Gastrocnemius medialis (tissue), 4 donors: ENCODE results near the gene CTAGE1. TPM values are rescaled to one million over a fixed set of nuclear protein-coding genes. Genes with fewer than 3 reads are reported as not detected.
"Not testable (repeated sequence)": the region's sequence is repeated elsewhere in the genome, so short reads cannot be mapped to it uniquely, and the experiment has no call there.

Experiments
- ATAC-seq, 2 donors: fragments of 150-250 bp; one replicate each; pipeline ENCODE4 v1.9.1; 2016
- DNase-seq, 2 donors: peaks; one replicate each; pipeline ENCODE4 v3.0.0-alpha.2; 2019
- H3K27ac ChIP-seq, 4 donors: fragments of 200-600 bp; sonication (generic); 1 replicate in 1 of 4; 2 replicates in 3 of 4; pipeline ENCODE4 v1.5.1; 2016 to 2018; ENCODE audit warnings: mild to moderate bottlenecking in 2 of 4, moderate library complexity in 1 of 4
- H3K27me3 ChIP-seq, 3 donors: fragments of 200-600 bp; sonication (generic) in 2 of 3; 1 replicate in 1 of 3; 2 replicates in 2 of 3; pipeline versions ENCODE4 v1.5.1 to v1.6.0; 2016 to 2019; ENCODE audit warnings: mild to moderate bottlenecking in 1 of 3, moderate library complexity in 1 of 3
- H3K36me3 ChIP-seq, 2 donors: fragments of 200-600 bp; sonication (generic) in 1 of 2; one replicate each; pipeline ENCODE4 v1.5.1; 2017 to 2018
- H3K4me1 ChIP-seq, 2 donors: fragments of 200-600 bp; sonication (generic) in 1 of 2; one replicate each; pipeline ENCODE4 v1.5.1; 2016 to 2017; ENCODE audit warnings: mild to moderate bottlenecking in 2 of 2
- H3K4me3 ChIP-seq, 4 donors: fragments of 200-600 bp; sonication (generic) in 3 of 4; 1 replicate in 1 of 4; 2 replicates in 3 of 4; pipeline ENCODE4 v1.5.1; 2016 to 2019; ENCODE audit warnings: mild to moderate bottlenecking in 2 of 4
- H3K9me3 ChIP-seq, 3 donors: fragments of 200-600 bp; sonication (generic) in 2 of 3; 1 replicate in 1 of 3; 2 replicates in 2 of 3; pipeline ENCODE4 v1.5.1; 2016 to 2019
- POLR2A ChIP-seq, 2 donors: fragments of 450-650 bp; IDR thresholded peaks; one replicate each; pipeline ENCODE4 v1.6.1; 2017; ENCODE audit warnings: antibody characterized with exemption in 2 of 2, mild to moderate bottlenecking in 2 of 2, moderate library complexity in 2 of 2
- in situ Hi-C, 4 donors: fragments of 200-750 bp; cut with MboI; loops; one replicate each; pipeline versions ENCODE4 v1.15.0 to v1.8.0; 2017; ENCODE audit warnings: low sequenced_read_pairs in 4 of 4
- intact Hi-C: fragments of 100-400 bp; cut with DNase I; formaldehyde crosslinking; loops from one replicate; pipeline ENCODE4 v1.15.1; 2023; ENCODE audit warnings: low total_unique reads
- total RNA-seq, 4 donors: library from RNA; depleted of rRNA; stranded (reverse); fragments of >200 nt; gene quantifications; one replicate each; pipeline versions ENCODE4 v1.1.0 to v1.2.3, GENCODE V29; 2016
- TF ChIP-seq, protein P1 (sequence below), 5 experiments: fragments of 450-650 bp in 3 of 5; fragments of 200-600 bp in 2 of 5; sonication (generic) in 2 of 5; IDR thresholded peaks in 4 of 5; conservative IDR thresholded peaks in 1 of 5; 1 replicate in 4 of 5; 2 replicates in 1 of 5; pipeline ENCODE4 v1.5.1; 2016 to 2019; ENCODE audit warnings: antibody characterized with exemption in 5 of 5, mild to moderate bottlenecking in 3 of 5, moderate library complexity in 3 of 5

Gene CTAGE1
- total RNA-seq, 4 donors from 2014 or later, result not detected

DNA sequence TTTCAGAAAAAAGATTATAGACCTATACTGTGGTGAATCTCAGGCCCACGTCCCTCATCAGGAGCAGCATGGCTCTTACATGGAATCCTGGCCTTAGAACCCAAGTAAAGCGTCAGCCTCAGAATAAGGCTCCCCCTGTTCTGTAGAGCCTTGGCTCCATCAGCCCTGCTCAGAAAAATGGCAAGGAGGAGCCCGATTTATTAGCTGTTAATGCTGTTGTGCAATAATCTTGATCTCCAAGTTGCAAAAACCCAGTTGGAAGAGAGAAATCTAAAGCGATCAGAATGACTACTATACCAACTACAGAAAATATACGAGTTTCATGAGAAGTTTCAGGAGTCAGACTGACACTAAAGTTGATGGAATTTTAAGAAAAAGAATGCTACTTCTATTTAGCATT is 35.6 kb upstream of the CTAGE1 start:
- Histone ChIP-seq H3K9me3 (no peaks in the 10 kb centered on the region), H3K27me3 (no peaks in the 10 kb centered on the region), H3K4me1 (no peaks in the 10 kb centered on the region), H3K4me3 (no peak overlapping the region), H3K27ac (no peak overlapping the region), H3K36me3 (no peaks in the 10 kb centered on the region)
- in situ Hi-C loops, result no loop called here
- TF ChIP-seq POLR2A (IDR thresholded peaks at IDR 0.05), result no peak
- TF ChIP-seq, protein P1, sequence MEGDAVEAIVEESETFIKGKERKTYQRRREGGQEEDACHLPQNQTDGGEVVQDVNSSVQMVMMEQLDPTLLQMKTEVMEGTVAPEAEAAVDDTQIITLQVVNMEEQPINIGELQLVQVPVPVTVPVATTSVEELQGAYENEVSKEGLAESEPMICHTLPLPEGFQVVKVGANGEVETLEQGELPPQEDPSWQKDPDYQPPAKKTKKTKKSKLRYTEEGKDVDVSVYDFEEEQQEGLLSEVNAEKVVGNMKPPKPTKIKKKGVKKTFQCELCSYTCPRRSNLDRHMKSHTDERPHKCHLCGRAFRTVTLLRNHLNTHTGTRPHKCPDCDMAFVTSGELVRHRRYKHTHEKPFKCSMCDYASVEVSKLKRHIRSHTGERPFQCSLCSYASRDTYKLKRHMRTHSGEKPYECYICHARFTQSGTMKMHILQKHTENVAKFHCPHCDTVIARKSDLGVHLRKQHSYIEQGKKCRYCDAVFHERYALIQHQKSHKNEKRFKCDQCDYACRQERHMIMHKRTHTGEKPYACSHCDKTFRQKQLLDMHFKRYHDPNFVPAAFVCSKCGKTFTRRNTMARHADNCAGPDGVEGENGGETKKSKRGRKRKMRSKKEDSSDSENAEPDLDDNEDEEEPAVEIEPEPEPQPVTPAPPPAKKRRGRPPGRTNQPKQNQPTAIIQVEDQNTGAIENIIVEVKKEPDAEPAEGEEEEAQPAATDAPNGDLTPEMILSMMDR (IDR thresholded peaks at IDR 0.05 in 4 of 5, conservative IDR thresholded peaks at IDR 0.05 in 1 of 5), result no peak
- no peak for DNase-seq
- intact Hi-C loops, result no loop called here
- ATAC-seq, result no peak

DNA sequence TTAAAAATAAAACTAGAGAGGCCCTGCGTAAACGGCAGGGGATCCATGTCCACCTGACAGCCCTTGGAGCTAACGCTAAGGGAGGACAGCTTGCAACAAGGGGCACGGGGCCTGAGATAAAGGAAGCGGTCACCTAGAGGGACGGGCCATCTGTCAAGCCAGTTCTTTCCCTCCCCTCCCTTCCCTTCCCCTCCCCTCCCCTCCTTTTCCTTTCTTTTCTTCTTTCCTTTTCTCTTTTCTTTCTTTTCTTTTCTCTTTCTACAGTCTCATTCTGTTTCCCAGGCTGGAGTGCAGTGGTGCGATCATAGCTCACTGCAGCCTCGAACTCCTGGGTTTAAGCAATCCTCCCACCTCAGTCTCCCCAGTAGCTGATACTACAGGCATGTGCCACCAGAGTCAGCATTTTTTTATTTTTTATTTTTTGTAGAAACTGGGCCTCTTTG is 34.5 kb upstream of the CTAGE1 start:
- no peak overlapping the region for H3K27ac ChIP-seq
- H3K27me3 ChIP-seq, result no peaks in the 10 kb centered on the region
- no peak overlapping the region for H3K4me3 ChIP-seq
- ATAC-seq (no peak), DNase-seq (no peak)
- intact Hi-C loops, result no loop called here
- in situ Hi-C loops, result no loop called here
- TF ChIP-seq POLR2A (IDR thresholded peaks at IDR 0.05), result no peak
- TF ChIP-seq, protein P1 (IDR thresholded peaks at IDR 0.05 in 4 of 5, conservative IDR thresholded peaks at IDR 0.05 in 1 of 5), result no peak
- H3K4me1 ChIP-seq, result no peaks in the 10 kb centered on the region
- no peaks in the 10 kb centered on the region for H3K36me3 ChIP-seq
- no peaks in the 10 kb centered on the region for H3K9me3 ChIP-seq

DNA sequence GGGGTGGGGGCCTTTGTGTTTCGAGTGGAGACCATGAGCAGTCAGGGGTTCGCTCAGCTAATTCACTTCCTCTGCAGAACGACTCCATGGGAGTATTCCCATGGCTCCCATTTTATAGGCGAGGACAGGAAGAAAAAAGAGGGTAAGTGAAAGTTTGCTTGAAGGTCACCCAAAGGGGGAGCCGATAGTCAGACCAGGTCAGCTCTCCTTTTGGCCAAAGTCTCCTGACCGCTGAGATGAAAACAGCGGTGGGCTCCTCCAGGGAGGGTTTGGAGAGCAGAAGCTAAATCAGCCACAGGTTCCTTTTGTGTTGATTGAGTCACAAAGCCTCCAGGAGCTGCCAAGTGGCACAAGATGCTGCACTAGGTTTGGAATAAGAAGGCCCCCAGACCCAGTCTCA is 34.1 kb upstream of the CTAGE1 start:
- Histone ChIP-seq H3K4me3 (no peak overlapping the region), H3K4me1 (no peaks in the 10 kb centered on the region), H3K36me3 (no peaks in the 10 kb centered on the region), H3K27ac (no peak overlapping the region), H3K9me3 (no peaks in the 10 kb centered on the region), H3K27me3 (no peaks in the 10 kb centered on the region)
- DNase-seq (no peak), ATAC-seq (no peak)
- in situ Hi-C loops (no loop called here), intact Hi-C loops (no loop called here)
- TF ChIP-seq POLR2A (IDR thresholded peaks at IDR 0.05), result no peak
- TF ChIP-seq, protein P1 (IDR thresholded peaks at IDR 0.05 in 4 of 5, conservative IDR thresholded peaks at IDR 0.05 in 1 of 5), result no peak

DNA sequence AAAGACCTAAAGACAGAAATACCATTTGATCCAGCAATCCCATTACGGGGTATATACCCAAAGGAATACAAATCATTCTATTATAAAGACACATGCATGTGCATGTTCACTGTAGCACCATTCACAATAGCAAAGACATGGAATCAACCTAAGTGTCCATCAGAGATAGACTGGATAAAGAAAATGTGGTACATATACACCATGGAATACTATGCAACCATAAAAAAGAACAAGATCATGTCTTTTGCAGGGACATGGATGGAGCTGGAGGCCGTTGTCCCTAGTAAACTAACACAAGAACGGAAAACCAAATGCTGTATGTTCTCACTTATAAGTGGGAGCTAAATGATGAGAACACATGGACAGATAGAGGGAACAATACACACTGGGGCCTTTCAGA is 33.1 kb upstream of the CTAGE1 start:
- H3K36me3 ChIP-seq, H3K27me3 ChIP-seq, H3K27ac ChIP-seq, DNase-seq, H3K4me1 ChIP-seq, intact Hi-C loops, ATAC-seq, H3K4me3 ChIP-seq, H3K9me3 ChIP-seq, in situ Hi-C loops: not testable (repeated sequence)

DNA sequence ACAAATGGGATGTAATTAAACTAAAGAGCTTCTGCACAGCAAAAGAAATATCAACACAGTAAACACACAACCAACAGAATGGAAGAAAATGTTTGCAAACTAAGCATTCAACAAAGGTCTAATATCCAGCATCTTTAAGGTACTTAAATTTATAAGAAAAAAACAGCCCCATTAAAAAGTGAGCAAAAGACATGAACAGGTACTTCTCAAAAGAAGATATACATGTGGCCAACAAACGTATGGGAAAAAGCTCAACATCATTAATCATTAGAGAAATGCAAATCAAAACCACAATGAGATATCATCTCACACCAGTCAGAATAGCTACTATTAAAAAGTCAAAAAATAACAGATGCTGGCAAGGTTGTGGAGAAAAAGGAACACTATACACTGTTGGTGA is 32.6 kb upstream of the CTAGE1 start:
- H3K4me3 ChIP-seq, H3K27ac ChIP-seq, in situ Hi-C loops, DNase-seq, H3K9me3 ChIP-seq, H3K27me3 ChIP-seq, H3K4me1 ChIP-seq, intact Hi-C loops, ATAC-seq, H3K36me3 ChIP-seq: not testable (repeated sequence)

DNA sequence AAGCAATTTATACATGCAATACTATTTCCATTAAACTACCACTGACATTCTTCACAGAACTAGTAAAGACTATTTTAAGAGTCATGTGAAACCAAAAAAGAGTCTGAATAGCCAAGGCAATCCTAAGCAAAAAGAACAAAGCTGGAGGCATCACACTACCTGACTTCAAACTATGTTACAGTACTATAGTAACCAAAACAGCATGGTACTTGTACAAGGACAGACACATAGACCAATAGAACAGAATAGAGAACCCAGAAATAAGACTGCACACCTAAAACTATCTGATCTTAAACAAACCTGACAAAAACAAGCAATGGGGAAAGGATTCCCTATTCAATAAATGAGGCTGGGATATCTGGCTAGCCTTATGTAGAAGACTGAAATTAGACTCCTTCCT is 32.0 kb upstream of the CTAGE1 start:
- DNase-seq, ATAC-seq, H3K4me3 ChIP-seq, H3K9me3 ChIP-seq, intact Hi-C loops, H3K27me3 ChIP-seq, H3K27ac ChIP-seq, H3K36me3 ChIP-seq, H3K4me1 ChIP-seq: not testable (repeated sequence)
- in situ Hi-C loops, result loop anchor here in 1 of 4 donors (25.0 kb wide), 1 partner anchor 112 kb away; no protein-coding TSS in a partner anchor
